HEK293 (cell line): ENCODE results near the gene CPE.

Experiments
- CTCF ChIA-PET: fragments of 350-600 bp; formaldehyde crosslinking; extraction: SDS; loops from one replicate; lab custom pipeline; 2021; ENCODE audit warnings: antibody characterized with exemption; lab: Yijun Ruan, JAX
- POLR2A ChIA-PET: fragments of 300-600 bp; formaldehyde crosslinking; extraction: SDS; loops from one replicate; lab custom pipeline; 2020; ENCODE audit warnings: antibody characterized with exemption, inconsistent platforms; lab: Yijun Ruan, JAX
- H3K27ac ChIP-seq: fragments of 200-500 bp; sonication (Bioruptor generic); 2 replicates; pipeline ENCODE4 v1.5.1; 2014; ENCODE audit warnings: low read depth, low read length, control low read depth, inconsistent platforms; ENCODE audit errors: extremely low read depth
- H3K36me3 ChIP-seq, 2 experiments: fragments of 200-500 bp in 1 of 2; sonication (Bioruptor generic) in 1 of 2; 1 replicate in 1 of 2; 2 replicates in 1 of 2; pipeline ENCODE4 v1.5.1; 2014 to 2017; ENCODE audit warnings: inconsistent platforms in 2 of 2, low read length in 2 of 2; ENCODE audit not compliant: control insufficient read depth in 2 of 2, insufficient read depth in 1 of 2
- H3K4me1 ChIP-seq: fragments of 200-500 bp; sonication (Bioruptor generic); 2 replicates; pipeline ENCODE4 v1.5.1; 2014; ENCODE audit warnings: mild to moderate bottlenecking, low read length, inconsistent platforms; ENCODE audit not compliant: control insufficient read depth, insufficient read depth
- H3K4me3 ChIP-seq: 2 replicates; pipeline ENCODE4 v1.5.1; 2011; ENCODE audit warnings: low read depth, mild to moderate bottlenecking, control low read depth, low read length, moderate library complexity
- H3K9me3 ChIP-seq: fragments of 200-500 bp; sonication (Bioruptor generic); 2 replicates; pipeline ENCODE4 v1.5.1; 2014; ENCODE audit warnings: low read depth, low read length, inconsistent platforms; ENCODE audit not compliant: control insufficient read depth, insufficient read depth
- EGR2 ChIP-seq: fragments of 450-650 bp; formaldehyde crosslinking; IDR thresholded peaks from 2 replicates; pipeline ENCODE4 v1.5.1; 2016; ENCODE audit warnings: low read depth, missing biosample characterization, missing genetic modification characterization
- GLI2 ChIP-seq: fragments of 450-650 bp; formaldehyde crosslinking; IDR thresholded peaks from 2 replicates; pipeline ENCODE4; 2017; ENCODE audit warnings: missing biosample characterization, missing genetic modification characterization, low read depth, borderline replicate concordance
- SETDB1 ChIP-seq: IDR thresholded peaks from one replicate; pipeline ENCODE4 v1.6.1; 2017; ENCODE audit warnings: mild to moderate bottlenecking, low read length, moderate library complexity, mixed read lengths; ENCODE audit not compliant: insufficient read length
- SP3 ChIP-seq: fragments of 450-650 bp; formaldehyde crosslinking; IDR thresholded peaks from 2 replicates; pipeline ENCODE4 v1.5.1; 2016; ENCODE audit warnings: missing biosample characterization, missing genetic modification characterization
- YY1 ChIP-seq: fragments of 450-650 bp; formaldehyde crosslinking; IDR thresholded peaks from 2 replicates; pipeline ENCODE4 v1.5.1; 2018; ENCODE audit warnings: missing biosample characterization, missing genetic modification characterization
- ZNF10 ChIP-seq: fragments of 450-650 bp; formaldehyde crosslinking; IDR thresholded peaks from 2 replicates; pipeline ENCODE4 v1.5.1; 2017; ENCODE audit warnings: missing biosample characterization, missing genetic modification characterization
- ZNF169 ChIP-seq: fragments of 450-650 bp; formaldehyde crosslinking; IDR thresholded peaks from 2 replicates; pipeline ENCODE4 v1.5.1; 2016; ENCODE audit warnings: missing biosample characterization, missing genetic modification characterization
- ZNF174 ChIP-seq: fragments of 450-650 bp; formaldehyde crosslinking; IDR thresholded peaks from 2 replicates; pipeline ENCODE4 v1.5.0; 2017; ENCODE audit warnings: missing biosample characterization, mild to moderate bottlenecking, missing genetic modification characterization
- ZNF221 ChIP-seq: fragments of 450-650 bp; formaldehyde crosslinking; IDR thresholded peaks from 2 replicates; pipeline ENCODE4 v1.5.1; 2017; ENCODE audit warnings: missing biosample characterization, missing genetic modification characterization, borderline replicate concordance
- ZNF239 ChIP-seq: fragments of 450-650 bp; formaldehyde crosslinking; IDR thresholded peaks from 2 replicates; pipeline ENCODE4 v1.5.1; 2016; ENCODE audit warnings: missing biosample characterization, missing genetic modification characterization
- ZNF248 ChIP-seq: fragments of 450-650 bp; formaldehyde crosslinking; IDR thresholded peaks from 2 replicates; pipeline ENCODE4 v1.5.1; 2017; ENCODE audit warnings: missing biosample characterization, missing genetic modification characterization
- ZNF274 ChIP-seq, 2 experiments: fragments of 200-500 bp in 1 of 2; fragments of 450-650 bp in 1 of 2; sonication (Bioruptor generic) in 1 of 2; formaldehyde crosslinking in 1 of 2; IDR thresholded peaks; 2 replicates each; pipeline versions ENCODE4 v1.5.1 to v1.6.1; 2014 to 2016; ENCODE audit warnings: borderline replicate concordance in 1 of 2, inconsistent platforms in 1 of 2, low read length in 1 of 2, missing biosample characterization in 1 of 2, missing genetic modification characterization in 1 of 2
- ZNF280D ChIP-seq: fragments of 450-650 bp; formaldehyde crosslinking; IDR thresholded peaks from 2 replicates; pipeline ENCODE4 v1.5.1; 2016; ENCODE audit warnings: missing biosample characterization, missing genetic modification characterization
- ZNF302 ChIP-seq: fragments of 450-650 bp; formaldehyde crosslinking; IDR thresholded peaks from 2 replicates; pipeline ENCODE4 v1.5.1; 2016; ENCODE audit warnings: missing biosample characterization, missing genetic modification characterization, low read depth
- ZNF335 ChIP-seq: fragments of 450-650 bp; formaldehyde crosslinking; conservative IDR thresholded peaks from 2 replicates; pipeline ENCODE4 v1.5.1; 2016; ENCODE audit warnings: missing biosample characterization, missing genetic modification characterization
- ZNF37A ChIP-seq: fragments of 450-650 bp; IDR thresholded peaks from 2 replicates; pipeline ENCODE4 v1.5.1; 2018; ENCODE audit warnings: missing biosample characterization, missing genetic modification characterization
- ZNF48 ChIP-seq: fragments of 450-650 bp; formaldehyde crosslinking; IDR thresholded peaks from 2 replicates; pipeline ENCODE4 v1.5.1; 2016; ENCODE audit warnings: missing biosample characterization, missing genetic modification characterization
- ZNF561 ChIP-seq: fragments of 450-650 bp; IDR thresholded peaks from 2 replicates; pipeline ENCODE4 v1.5.1; 2018; ENCODE audit warnings: missing biosample characterization, missing genetic modification characterization, borderline replicate concordance
- ZNF585B ChIP-seq: fragments of 450-650 bp; formaldehyde crosslinking; IDR thresholded peaks from 2 replicates; pipeline ENCODE4 v1.5.1; 2016; ENCODE audit warnings: missing biosample characterization, missing genetic modification characterization
- ZNF621 ChIP-seq: fragments of 450-650 bp; formaldehyde crosslinking; IDR thresholded peaks from 2 replicates; pipeline ENCODE4 v1.5.1; 2017; ENCODE audit warnings: missing biosample characterization, missing genetic modification characterization
- ZNF843 ChIP-seq: fragments of 450-650 bp; formaldehyde crosslinking; IDR thresholded peaks from 2 replicates; pipeline ENCODE4 v1.5.1; 2016; ENCODE audit warnings: missing biosample characterization, missing genetic modification characterization
- ZSCAN18 ChIP-seq: fragments of 450-650 bp; formaldehyde crosslinking; IDR thresholded peaks from 2 replicates; pipeline ENCODE4 v1.5.1; 2016; ENCODE audit warnings: missing biosample characterization, missing genetic modification characterization

Gene CPE

DNA sequence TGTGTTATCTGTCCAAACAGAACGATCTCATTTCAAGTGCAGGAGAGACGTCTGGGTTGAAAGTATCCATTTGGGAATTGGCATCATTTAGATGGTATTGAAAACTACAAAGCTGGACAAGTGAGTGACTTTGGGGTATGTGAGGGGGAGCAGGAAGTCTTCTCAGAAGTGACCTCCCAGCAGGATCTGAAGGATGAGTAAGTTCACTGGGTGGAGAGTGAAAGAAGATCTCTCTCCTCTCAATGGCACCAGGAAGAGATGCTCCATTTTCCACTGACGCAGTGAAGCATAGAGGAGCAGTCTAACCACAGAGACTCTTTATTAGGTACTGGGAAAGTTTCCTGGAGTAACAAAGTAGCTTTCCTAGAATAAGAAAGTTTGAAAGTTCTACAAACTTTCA, 161.0 kb downstream of the CPE start (continued):
- TF ChIP-seq ZNF274 (IDR thresholded peaks at IDR 0.05; ENCODE audit: low read length) (no peak), ZNF274 (tag by site-specific recombination; IDR thresholded peaks at IDR 0.05; ENCODE audit: borderline replicate concordance) (no peak), ZNF174 (tag by site-specific recombination) (no peak), ZNF621 (tag by site-specific recombination) (no peak)

DNA sequence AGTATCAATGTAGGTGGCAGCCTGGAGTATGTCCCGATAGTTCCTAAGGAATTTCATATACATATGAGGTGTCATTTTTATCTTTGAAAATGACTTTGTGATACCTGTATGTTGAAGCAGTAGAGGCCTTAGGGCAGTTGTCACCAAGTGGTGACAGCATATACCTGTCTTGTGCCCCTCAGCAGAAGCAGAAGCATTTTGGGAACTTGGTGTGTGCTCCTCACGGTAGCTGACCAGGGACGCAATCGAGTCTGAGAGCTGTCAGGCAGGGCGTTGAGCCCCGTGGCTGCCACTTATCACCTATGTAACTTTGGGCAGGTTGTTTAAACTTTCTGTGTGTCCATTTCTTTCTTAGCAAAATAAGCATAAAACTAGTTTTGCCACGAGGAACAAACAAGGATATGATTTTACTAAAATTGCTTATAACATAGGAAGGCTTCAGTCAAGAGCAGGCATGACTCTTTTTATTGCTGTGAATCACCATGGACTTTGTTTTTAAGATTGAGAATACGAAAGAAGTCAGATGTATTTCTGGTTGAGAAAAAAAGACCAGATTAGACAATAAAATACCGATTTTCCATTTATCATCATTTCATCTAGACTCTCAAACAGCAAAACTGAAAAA, 161.5 kb downstream of the CPE start:
- no peaks in the 10 kb centered on the region for H3K36me3 ChIP-seq
- no peaks in the 10 kb centered on the region for H3K4me1 ChIP-seq
- TF ChIP-seq ZNF248 (tag by site-specific recombination) (no peak), EGR2 (no peak), ZNF221 (tag by site-specific recombination) (no peak), GLI2 (tag by site-specific recombination) (no peak), ZNF239 (tag by site-specific recombination) (no peak), ZNF48 (tag by site-specific recombination) (no peak), ZNF169 (tag by site-specific recombination) (no peak), ZNF280D (tag by site-specific recombination) (no peak), ZNF37A (tag by site-specific recombination) (no peak)
- H3K4me3 ChIP-seq: no peak overlapping the region
- H3K27ac ChIP-seq: no peak overlapping the region
- H3K9me3 ChIP-seq: no peaks in the 10 kb centered on the region
- ChIA-PET POLR2A (no interaction called here), CTCF (interaction anchor here (0.7 kb wide), 2 partner anchors 10 to 1654 kb away, joined by 3 to 6 read pairs; no protein-coding TSS in a partner anchor)

GRCh38 chr4:165541851-165542459, 163.1 kb downstream of the CPE start:
- Histone ChIP-seq H3K9me3 (no peaks in the 10 kb centered on the region), H3K36me3 (no peaks in the 10 kb centered on the region), H3K4me1 (no peaks in the 10 kb centered on the region), H3K27ac (no peak overlapping the region), H3K4me3 (no peak overlapping the region)
- ChIA-PET POLR2A (no interaction called here), CTCF (interaction anchor here (0.7 to 1.4 kb wide), 3 partner anchors 8 to 550 kb away, joined by 3 to 5 read pairs (median 3); no protein-coding TSS in a partner anchor)
- TF ChIP-seq ZNF843 (tag by site-specific recombination) (no peak), SP3 (tag by site-specific recombination) (no peak), ZNF10 (tag by site-specific recombination) (no peak), ZNF335 (no peak), ZNF585B (tag by site-specific recombination) (no peak), ZSCAN18 (tag by site-specific recombination) (no peak), YY1 (tag by site-specific recombination) (no peak), ZNF302 (tag by site-specific recombination) (no peak), ZNF561 (tag by site-specific recombination) (no peak), SETDB1 (no peak)
